Measurements from ENCODE around the gene PLD4.
A peak's percentile ranks its signal among the peaks of the same experiment; 100 is the strongest.

DNA sequence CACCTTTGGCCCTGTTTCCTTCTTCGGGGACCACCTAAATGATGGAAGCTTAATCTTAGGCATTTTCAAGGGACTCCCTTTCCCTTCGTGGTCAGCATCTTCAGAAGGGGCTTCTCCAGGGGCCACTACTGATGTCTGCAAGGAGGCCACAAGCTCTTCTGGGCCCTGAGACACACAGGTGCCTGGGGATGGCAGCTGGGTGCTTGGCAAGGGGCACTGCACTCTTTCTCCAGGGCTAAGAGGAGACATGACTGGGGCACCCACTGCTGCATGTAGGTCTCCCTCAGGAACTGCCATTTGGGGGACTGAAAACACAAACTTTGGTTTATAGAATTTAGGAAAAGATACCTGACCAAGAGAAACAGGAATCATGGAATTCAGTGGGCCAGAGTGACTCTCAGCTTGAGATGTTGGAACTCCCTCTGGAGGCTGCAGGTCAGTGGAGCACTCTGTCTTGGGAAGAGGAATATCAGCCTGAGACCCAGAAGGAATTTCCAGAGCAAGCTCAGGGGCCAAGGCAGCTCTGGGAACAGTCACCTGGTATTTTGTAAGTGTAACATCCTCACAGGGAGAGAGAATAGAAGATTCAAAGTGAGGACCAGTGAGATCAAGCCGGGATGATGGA, 16.0 kb downstream of the PLD4 start:
- TF ChIP-seq, protein P1, sequence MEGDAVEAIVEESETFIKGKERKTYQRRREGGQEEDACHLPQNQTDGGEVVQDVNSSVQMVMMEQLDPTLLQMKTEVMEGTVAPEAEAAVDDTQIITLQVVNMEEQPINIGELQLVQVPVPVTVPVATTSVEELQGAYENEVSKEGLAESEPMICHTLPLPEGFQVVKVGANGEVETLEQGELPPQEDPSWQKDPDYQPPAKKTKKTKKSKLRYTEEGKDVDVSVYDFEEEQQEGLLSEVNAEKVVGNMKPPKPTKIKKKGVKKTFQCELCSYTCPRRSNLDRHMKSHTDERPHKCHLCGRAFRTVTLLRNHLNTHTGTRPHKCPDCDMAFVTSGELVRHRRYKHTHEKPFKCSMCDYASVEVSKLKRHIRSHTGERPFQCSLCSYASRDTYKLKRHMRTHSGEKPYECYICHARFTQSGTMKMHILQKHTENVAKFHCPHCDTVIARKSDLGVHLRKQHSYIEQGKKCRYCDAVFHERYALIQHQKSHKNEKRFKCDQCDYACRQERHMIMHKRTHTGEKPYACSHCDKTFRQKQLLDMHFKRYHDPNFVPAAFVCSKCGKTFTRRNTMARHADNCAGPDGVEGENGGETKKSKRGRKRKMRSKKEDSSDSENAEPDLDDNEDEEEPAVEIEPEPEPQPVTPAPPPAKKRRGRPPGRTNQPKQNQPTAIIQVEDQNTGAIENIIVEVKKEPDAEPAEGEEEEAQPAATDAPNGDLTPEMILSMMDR (conservative IDR thresholded peaks at IDR 0.05): peak; percentile 56
- no peak for TF ChIP-seq EZH2 (IDR thresholded peaks at IDR 0.05; ENCODE audit: low read depth)

Measured in PC-9 (cell line).